WERI-Rb-1 (cell line): ENCODE results near the gene DDX24.

ENCODE experiments used
- DNase-seq: peaks from one replicate; pipeline ENCODE4 v3.0.0-alpha.2; 2020
- H3K27ac ChIP-seq: fragments of 250-450 bp; sonication (Bioruptor Pico); 2 replicates; pipeline ENCODE4 v1.5.1; 2020; ENCODE audit warnings: mild to moderate bottlenecking, moderate library complexity
- H3K27me3 ChIP-seq: fragments of 250-450 bp; sonication (Bioruptor Pico); 2 replicates; pipeline ENCODE4 v1.5.1; 2021; ENCODE audit warnings: mild to moderate bottlenecking, low read depth, moderate library complexity; ENCODE audit not compliant: insufficient read depth, severe bottlenecking
- H3K36me3 ChIP-seq: fragments of 250-450 bp; sonication (Bioruptor Pico); 2 replicates; pipeline ENCODE4 v1.5.1; 2020; ENCODE audit warnings: mild to moderate bottlenecking, moderate library complexity
- H3K4me3 ChIP-seq: 2 replicates; pipeline ENCODE4 v1.5.1; 2011; ENCODE audit warnings: low read depth, mild to moderate bottlenecking, control low read depth, low read length
- H3K9me3 ChIP-seq: fragments of 250-450 bp; sonication (Bioruptor Pico); 2 replicates; pipeline ENCODE4 v1.5.1; 2021; ENCODE audit warnings: mild to moderate bottlenecking, moderate library complexity; ENCODE audit not compliant: severe bottlenecking
- TF ChIP-seq, protein P1 (sequence below): IDR thresholded peaks from 2 replicates; pipeline ENCODE4 v1.5.1; 2011; ENCODE audit warnings: low read depth, mild to moderate bottlenecking, control low read depth, inconsistent platforms, low read length

Gene DDX24

DNA sequence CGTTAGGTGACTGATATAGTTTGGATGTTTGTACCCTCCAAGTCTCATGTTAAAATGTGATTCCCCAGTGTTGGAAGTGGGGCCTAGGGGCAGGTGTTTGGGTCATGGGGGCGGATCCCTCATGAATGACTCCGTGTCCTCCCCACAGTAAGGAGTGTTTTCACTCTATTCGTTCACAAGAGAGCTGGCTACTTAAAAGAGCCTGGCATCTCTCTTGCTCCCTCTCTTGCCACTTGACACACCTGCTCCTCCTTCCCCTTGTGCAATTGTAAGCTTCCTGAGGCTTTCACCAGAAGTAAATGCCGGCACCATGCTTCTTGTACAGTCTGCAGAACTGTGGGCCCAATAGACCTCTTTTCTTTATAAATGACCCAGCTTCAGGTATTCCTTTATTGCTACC is 45.8 kb upstream of the DDX24 start:
- Histone ChIP-seq H3K27me3 (no peaks in the 10 kb centered on the region), H3K9me3 (no peaks in the 10 kb centered on the region), H3K27ac (no peak overlapping the region), H3K36me3 (no peaks in the 10 kb centered on the region), H3K4me3 (no peak overlapping the region)
- TF ChIP-seq, protein P1, sequence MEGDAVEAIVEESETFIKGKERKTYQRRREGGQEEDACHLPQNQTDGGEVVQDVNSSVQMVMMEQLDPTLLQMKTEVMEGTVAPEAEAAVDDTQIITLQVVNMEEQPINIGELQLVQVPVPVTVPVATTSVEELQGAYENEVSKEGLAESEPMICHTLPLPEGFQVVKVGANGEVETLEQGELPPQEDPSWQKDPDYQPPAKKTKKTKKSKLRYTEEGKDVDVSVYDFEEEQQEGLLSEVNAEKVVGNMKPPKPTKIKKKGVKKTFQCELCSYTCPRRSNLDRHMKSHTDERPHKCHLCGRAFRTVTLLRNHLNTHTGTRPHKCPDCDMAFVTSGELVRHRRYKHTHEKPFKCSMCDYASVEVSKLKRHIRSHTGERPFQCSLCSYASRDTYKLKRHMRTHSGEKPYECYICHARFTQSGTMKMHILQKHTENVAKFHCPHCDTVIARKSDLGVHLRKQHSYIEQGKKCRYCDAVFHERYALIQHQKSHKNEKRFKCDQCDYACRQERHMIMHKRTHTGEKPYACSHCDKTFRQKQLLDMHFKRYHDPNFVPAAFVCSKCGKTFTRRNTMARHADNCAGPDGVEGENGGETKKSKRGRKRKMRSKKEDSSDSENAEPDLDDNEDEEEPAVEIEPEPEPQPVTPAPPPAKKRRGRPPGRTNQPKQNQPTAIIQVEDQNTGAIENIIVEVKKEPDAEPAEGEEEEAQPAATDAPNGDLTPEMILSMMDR = no peak
- DNase-seq = no peak

DNA sequence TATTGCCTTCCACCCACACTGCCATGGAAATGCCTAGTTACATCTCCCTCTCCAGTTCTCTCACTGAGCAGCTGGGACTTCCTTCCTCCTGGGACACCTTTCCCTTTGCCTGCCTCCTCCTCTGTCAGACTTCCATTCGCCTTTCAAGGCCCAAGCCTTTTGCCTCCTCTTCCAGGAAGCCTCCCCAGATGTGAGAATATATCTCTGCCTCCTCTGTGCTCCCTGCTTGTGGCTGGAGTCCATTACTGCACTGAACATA is 45.3 kb upstream of the DDX24 start:
- H3K9me3 ChIP-seq = no peaks in the 10 kb centered on the region
- TF ChIP-seq, protein P1 = no peak
- H3K27ac ChIP-seq = no peak overlapping the region
- H3K36me3 ChIP-seq = no peaks in the 10 kb centered on the region
- DNase-seq = no peak
- H3K4me3 ChIP-seq = no peak overlapping the region
- no peaks in the 10 kb centered on the region for H3K27me3 ChIP-seq

DNA sequence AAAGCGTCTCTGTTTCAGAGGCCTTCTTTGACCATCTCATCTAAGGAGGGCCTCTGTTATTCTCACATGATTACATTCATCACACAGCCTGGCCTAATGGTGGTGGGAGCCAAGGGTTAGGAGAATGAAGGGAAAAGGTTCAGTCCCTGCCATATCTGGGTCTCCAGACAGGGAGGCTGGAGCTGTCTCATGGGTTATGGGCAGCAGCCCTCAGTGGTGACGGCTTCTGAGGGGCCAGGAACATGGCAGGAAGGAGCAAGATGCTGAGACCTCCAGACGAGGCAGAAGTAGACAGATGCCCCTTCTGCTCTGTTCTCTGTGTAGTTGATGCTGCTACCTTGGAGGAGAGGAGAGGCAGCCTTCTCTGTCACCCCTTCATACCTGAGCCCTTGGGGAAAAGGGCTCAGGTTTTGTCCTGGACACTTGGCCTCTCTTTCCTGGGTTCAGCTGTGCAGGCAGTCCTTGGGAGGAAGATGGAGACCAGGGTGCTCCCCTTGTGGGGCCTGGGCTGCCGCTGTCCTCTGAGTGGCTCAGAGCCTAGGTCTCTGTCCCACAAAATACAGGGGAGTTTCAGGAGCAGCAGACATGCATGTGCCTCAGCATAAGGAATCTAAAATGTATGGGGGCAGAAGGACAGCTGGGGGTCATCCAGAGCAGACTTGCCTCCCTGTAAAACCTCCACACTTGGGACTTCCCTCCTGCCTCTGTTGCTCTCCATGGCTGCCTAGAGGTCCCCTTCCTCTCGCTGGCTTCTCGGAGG is 44.8 kb upstream of the DDX24 start:
- no peaks in the 10 kb centered on the region for H3K27me3 ChIP-seq
- no peaks in the 10 kb centered on the region for H3K9me3 ChIP-seq
- H3K27ac ChIP-seq = no peak overlapping the region
- no peak overlapping the region for H3K4me3 ChIP-seq
- DNase-seq = no peak
- TF ChIP-seq, protein P1 = no peak
- H3K36me3 ChIP-seq = no peaks in the 10 kb centered on the region

DNA sequence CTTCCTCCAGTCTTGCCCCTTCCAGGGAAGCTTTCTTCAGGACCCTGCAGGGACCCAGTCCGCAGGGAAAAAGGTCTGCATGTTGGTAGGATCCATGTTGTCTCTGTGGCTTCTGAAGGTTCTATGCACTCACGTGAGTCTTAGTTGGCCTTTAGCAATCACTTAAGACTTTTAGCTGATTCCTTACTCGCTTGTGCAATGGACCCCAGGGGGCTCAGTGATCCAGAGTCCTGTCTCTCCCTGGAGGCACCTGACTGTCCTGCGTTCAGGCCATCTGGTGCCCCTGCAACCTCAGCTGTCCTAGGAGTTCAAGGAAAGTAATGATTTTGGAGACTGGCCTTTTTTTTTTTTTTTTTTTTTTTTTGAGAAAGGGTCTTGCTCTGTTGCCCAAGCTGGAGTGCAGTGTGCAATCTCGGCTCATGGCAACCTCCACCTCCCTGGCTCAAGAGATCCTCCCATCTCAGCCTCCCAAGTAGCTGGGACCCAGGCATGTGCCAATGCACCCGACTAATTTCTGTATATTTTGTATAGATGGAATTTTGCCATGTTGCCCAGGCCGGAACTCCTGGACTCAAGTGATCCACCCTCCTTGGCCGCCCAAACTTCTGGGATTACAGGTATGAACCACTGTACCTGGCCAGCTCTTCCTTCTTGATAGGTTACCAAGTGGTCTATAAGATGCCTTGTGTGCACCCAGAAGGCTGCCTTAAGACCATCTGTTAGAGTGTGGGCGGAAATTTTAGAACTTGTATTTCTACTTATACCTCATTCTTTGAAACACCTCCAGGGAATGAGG is 43.8 kb upstream of the DDX24 start:
- no peaks in the 10 kb centered on the region for H3K9me3 ChIP-seq
- no peak overlapping the region for H3K4me3 ChIP-seq
- DNase-seq = no peak
- no peak overlapping the region for H3K27ac ChIP-seq
- H3K36me3 ChIP-seq = no peaks in the 10 kb centered on the region
- TF ChIP-seq, protein P1 = no peak
- H3K27me3 ChIP-seq = no peaks in the 10 kb centered on the region

DNA sequence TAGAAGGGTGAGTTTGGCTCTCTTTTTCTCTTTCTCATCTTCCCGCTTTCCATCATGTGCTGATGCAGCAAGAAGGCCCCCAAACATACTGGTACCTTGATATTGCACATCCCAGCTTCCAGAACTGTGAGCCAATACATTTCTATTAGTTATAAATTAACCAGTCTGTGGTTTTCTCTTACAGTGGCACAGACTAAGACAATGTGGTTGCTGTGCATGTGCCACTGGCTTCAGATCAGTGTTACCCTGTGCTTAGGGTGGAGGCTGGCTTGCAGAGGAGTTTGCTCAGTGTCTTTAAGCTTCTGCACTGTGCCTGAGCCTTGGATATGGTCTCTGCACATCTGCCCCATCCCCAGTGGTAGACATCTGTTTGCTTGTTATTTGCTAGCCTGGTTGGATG is 42.9 kb upstream of the DDX24 start:
- no peaks in the 10 kb centered on the region for H3K9me3 ChIP-seq
- TF ChIP-seq, protein P1 = no peak
- H3K36me3 ChIP-seq = no peaks in the 10 kb centered on the region
- DNase-seq = no peak
- H3K4me3 ChIP-seq = no peak overlapping the region
- no peak overlapping the region for H3K27ac ChIP-seq
- H3K27me3 ChIP-seq = no peaks in the 10 kb centered on the region
